ENCODE results near the gene CHST14.
A peak's percentile ranks its signal among the peaks of the same experiment; 100 is the strongest.

CHST14 gene

DNA sequence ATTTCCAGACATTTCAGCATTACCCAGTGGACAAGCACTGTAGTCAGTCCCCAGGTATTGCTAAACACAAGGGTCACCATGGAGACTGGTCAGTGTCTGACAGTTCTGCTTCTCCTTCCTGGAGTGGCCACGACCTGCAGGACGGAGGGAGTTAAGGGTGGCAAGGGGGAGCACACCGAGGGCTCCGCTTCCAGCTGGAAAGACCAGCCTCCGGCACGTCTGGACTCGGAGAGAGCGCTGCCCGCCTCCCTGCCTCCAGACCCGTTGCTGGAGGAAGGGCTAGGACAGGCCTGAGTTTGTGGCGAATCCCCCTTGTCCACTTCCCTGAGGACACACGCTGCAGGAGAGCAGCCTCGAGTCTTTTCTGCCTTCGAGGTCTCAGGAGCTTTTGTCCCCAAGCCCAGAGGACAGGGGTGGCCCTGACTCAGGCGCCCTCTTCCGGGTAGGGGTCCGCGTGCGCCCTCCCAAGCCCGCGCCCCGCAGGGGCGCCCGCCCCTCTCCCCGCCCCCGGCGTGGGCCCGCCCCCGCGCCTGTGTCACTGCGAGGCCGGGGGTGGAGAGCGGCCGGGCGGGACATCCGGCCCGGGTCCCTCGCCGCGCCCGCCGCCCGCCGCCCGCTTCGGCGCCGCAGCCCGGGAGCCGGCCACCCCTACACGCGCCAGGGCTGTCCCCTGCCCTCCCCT lies at the start of gene CHST14:
Gene CHST14, plus strand, starts transcription at position 562 of the 682 bp plus-strand sequence. CDS start 230 bp downstream, outside the sequence.
- no peaks in the 10 kb centered on the region; the same call in 1 of the 2 replicates for H3K36me3 ChIP-seq (ENCODE audit: insufficient read depth, low read length)
- H3K4me1 ChIP-seq (ENCODE audit: control insufficient read depth, insufficient read depth, low read length, unreplicated experiment): peaks cover 18% of the 10 kb centered on the region
- peak within 1 kb of the TSS; percentile 86 for H3K4me3 ChIP-seq (ENCODE audit: low read depth, low read length)
- peak within 1 kb of the TSS; percentile 52 for H2AFZ ChIP-seq (ENCODE audit: low read length, unreplicated experiment)
- H3K79me2 ChIP-seq (ENCODE audit: control insufficient read depth, insufficient read depth, low read length, unreplicated experiment): peaks cover 6% of the 10 kb centered on the region
- no peaks in the 10 kb centered on the region for H3K27me3 ChIP-seq (ENCODE audit: insufficient read depth, low read length)
- peak within 1 kb of the TSS; percentile 30 for H3K27ac ChIP-seq (ENCODE audit: low read depth, low read length)

DNA sequence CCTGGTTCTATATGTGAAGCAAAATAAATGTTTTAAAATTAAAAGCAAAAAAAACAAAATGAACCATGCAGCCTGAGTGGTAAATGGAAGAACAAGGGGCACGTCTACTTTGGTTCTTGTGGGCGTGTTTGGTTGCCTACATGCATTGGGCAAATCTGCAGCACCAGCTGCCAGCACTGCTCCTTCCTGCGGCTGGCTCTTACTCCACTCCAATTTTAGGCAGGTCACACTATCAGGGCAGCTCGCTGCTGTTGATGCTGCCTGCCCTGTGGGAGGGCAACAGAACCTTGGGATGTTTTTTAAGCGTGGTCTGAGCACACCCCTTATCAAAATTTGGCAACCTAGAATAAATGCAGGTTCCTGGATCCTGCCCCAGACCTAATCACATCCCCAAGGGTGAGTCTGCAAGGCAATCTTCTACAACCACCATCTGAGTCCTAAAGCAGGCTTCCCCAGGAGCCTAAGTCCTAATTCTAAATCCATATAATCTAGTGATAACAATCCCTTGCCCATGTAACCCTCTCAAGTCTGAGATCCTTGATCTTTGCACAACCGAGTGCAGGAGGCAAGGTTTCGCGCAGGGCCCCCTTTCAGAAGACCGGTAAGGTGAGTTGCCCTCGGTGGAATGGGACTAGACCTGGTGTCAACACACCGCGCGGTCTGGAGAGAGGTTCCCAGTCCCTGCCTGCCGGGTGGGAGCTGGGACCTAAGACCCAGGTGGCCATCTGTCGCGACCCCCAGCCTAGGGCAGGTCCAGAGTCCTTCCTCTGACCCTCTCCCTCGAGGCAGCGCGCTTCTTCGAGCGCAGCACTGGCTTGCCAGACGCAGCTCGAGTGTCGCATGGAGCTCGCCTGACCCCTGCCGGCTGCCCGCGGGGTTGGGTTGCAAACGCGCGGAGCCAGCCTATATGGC lies 49.3 kb upstream of the CHST14 start:
- Histone ChIP-seq H3K27me3 (ENCODE audit: insufficient read depth, low read length) (no peaks in the 10 kb centered on the region), H3K79me2 (ENCODE audit: control insufficient read depth, insufficient read depth, low read length, unreplicated experiment) (no peaks in the 10 kb centered on the region)

GRCh38 chr15:40424483-40425115 lies 46.2 kb upstream of the CHST14 start:
- no peak overlapping the region for H3K4me3 ChIP-seq (ENCODE audit: low read depth, low read length)
- H3K36me3 ChIP-seq (ENCODE audit: insufficient read depth, low read length): no peaks in the 10 kb centered on the region
- H3K27ac ChIP-seq (ENCODE audit: low read depth, low read length): no peak overlapping the region
- no peaks in the 10 kb centered on the region for H3K4me1 ChIP-seq (ENCODE audit: control insufficient read depth, insufficient read depth, low read length, unreplicated experiment)
- no peaks in the 10 kb centered on the region for H3K79me2 ChIP-seq (ENCODE audit: control insufficient read depth, insufficient read depth, low read length, unreplicated experiment)
- no peak overlapping the region for H2AFZ ChIP-seq (ENCODE audit: low read length, unreplicated experiment)
- no peaks in the 10 kb centered on the region for H3K27me3 ChIP-seq (ENCODE audit: insufficient read depth, low read length)

More for the DNA sequence above, 49.3 kb upstream of the CHST14 start:
- no peaks in the 10 kb centered on the region for H3K36me3 ChIP-seq (ENCODE audit: insufficient read depth, low read length)
- H3K4me3 ChIP-seq (ENCODE audit: low read depth, low read length): peak overlapping the region; percentile 47; the same call in 1 of the 2 replicates
- no peak overlapping the region for H2AFZ ChIP-seq (ENCODE audit: low read length, unreplicated experiment)
- H3K4me1 ChIP-seq (ENCODE audit: control insufficient read depth, insufficient read depth, low read length, unreplicated experiment): no peaks in the 10 kb centered on the region
- no peak overlapping the region for H3K27ac ChIP-seq (ENCODE audit: low read depth, low read length)

DNA sequence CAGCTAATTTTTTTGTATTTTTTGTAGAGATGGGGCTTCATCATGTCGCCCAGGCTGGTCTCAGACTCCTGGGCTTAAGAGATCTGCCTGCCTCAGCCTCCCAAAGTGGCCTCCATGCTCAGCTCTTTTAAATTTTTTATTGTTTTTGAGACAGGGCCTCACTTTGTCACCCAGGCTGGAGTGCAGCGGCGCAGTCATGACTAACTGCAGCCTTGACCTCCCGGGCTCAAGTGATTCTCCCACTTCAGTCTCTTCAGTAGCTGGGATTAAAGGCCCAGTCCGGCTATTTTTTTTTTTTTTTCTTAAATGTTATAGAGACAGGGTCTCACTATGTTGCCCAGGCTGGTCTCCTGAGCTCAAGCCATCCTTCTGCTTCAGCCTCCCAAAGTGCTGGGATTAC lies 45.1 kb upstream of the CHST14 start:
- no peaks in the 10 kb centered on the region for H3K4me1 ChIP-seq (ENCODE audit: control insufficient read depth, insufficient read depth, low read length, unreplicated experiment)
- H3K27me3 ChIP-seq (ENCODE audit: insufficient read depth, low read length): no peaks in the 10 kb centered on the region
- H2AFZ ChIP-seq (ENCODE audit: low read length, unreplicated experiment): no peak overlapping the region
- H3K4me3 ChIP-seq (ENCODE audit: low read depth, low read length): no peak overlapping the region
- H3K27ac ChIP-seq (ENCODE audit: low read depth, low read length): no peak overlapping the region
- H3K36me3 ChIP-seq (ENCODE audit: insufficient read depth, low read length): no peaks in the 10 kb centered on the region
- no peaks in the 10 kb centered on the region for H3K79me2 ChIP-seq (ENCODE audit: control insufficient read depth, insufficient read depth, low read length, unreplicated experiment)

- H3K36me3 ChIP-seq (ENCODE audit: insufficient read depth, low read length): no peaks in the 10 kb centered on the region
- no peak overlapping the region for H3K27ac ChIP-seq (ENCODE audit: low read depth, low read length)
- no peak overlapping the region for H2AFZ ChIP-seq (ENCODE audit: low read length, unreplicated experiment)
- no peaks in the 10 kb centered on the region for H3K79me2 ChIP-seq (ENCODE audit: control insufficient read depth, insufficient read depth, low read length, unreplicated experiment)
- no peaks in the 10 kb centered on the region for H3K27me3 ChIP-seq (ENCODE audit: insufficient read depth, low read length)
- H3K4me3 ChIP-seq (ENCODE audit: low read depth, low read length): no peak overlapping the region
- H3K4me1 ChIP-seq (ENCODE audit: control insufficient read depth, insufficient read depth, low read length, unreplicated experiment): no peaks in the 10 kb centered on the region
Observed at GRCh38 chr15:40427188-40427587, 43.6 kb upstream of the CHST14 start.

DNA sequence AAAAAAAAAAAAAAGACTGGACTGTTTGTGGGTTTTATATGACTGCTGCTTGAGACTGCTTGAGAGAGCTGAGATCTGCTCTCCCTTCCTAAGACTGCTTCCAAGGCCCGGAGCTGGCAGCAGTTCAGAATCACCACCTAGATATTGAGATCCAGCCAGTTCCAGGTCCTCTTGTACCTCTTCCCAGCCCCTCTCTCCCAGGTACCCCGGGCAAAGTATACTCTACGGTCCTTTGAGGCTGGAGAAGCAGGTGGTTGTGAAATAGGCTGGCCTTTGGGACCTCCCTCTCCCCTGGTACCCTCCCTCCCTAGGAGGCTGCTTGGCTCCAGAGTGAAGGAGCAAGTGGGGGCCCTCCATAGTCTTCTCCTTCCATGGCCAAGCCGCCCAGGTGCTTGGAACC lies 42.6 kb upstream of the CHST14 start:
- Histone ChIP-seq H3K36me3 (ENCODE audit: insufficient read depth, low read length) (no peaks in the 10 kb centered on the region), H3K27ac (ENCODE audit: low read depth, low read length) (no peak overlapping the region), H3K27me3 (ENCODE audit: insufficient read depth, low read length) (no peaks in the 10 kb centered on the region), H3K79me2 (ENCODE audit: control insufficient read depth, insufficient read depth, low read length, unreplicated experiment) (no peaks in the 10 kb centered on the region), H2AFZ (ENCODE audit: low read length, unreplicated experiment) (no peak overlapping the region), H3K4me3 (ENCODE audit: low read depth, low read length) (no peak overlapping the region), H3K4me1 (ENCODE audit: control insufficient read depth, insufficient read depth, low read length, unreplicated experiment) (no peaks in the 10 kb centered on the region)

GRCh38 chr15:40429068-40429710 lies 41.6 kb upstream of the CHST14 start:
- no peak overlapping the region for H3K4me3 ChIP-seq (ENCODE audit: low read depth, low read length)
- H3K4me1 ChIP-seq (ENCODE audit: control insufficient read depth, insufficient read depth, low read length, unreplicated experiment): no peaks in the 10 kb centered on the region
- no peak overlapping the region for H2AFZ ChIP-seq (ENCODE audit: low read length, unreplicated experiment)
- H3K27me3 ChIP-seq (ENCODE audit: insufficient read depth, low read length): 0 out of 2 replicates have a peak, but pooled peaks cover 5% of the 10 kb centered on the region
- no peaks in the 10 kb centered on the region for H3K79me2 ChIP-seq (ENCODE audit: control insufficient read depth, insufficient read depth, low read length, unreplicated experiment)
- no peaks in the 10 kb centered on the region for H3K36me3 ChIP-seq (ENCODE audit: insufficient read depth, low read length)
- no peak overlapping the region for H3K27ac ChIP-seq (ENCODE audit: low read depth, low read length)

DNA sequence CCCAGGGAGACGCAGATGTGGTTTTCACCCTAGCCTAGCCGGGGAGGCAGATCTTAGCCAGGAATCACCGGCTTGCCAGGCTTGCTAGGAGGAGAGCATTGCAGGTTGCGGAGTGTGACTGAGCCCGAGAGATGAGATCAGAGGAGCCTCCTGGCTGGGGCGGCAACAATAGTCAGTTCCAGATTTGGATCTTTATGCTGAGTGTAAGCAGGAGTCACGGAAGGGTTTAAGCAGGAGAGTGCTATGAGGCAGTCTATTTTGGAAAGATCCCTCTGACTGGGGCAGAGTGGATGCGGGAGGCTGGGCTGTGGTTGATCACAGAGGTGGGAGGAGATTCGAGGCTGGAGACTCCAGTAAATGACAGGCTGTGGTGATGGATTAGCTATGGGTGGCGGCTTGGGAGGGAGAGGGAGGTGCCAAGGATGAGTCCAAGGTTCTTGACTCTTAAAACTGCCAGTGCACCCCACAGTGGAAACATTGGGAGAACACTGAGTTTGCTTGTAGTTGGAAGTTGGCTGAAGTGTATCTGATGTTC lies 40.4 kb upstream of the CHST14 start:
- peaks cover 16% of the 10 kb centered on the region for H3K27me3 ChIP-seq (ENCODE audit: insufficient read depth, low read length)
- H3K27ac ChIP-seq (ENCODE audit: low read depth, low read length): no peak overlapping the region
- H3K4me3 ChIP-seq (ENCODE audit: low read depth, low read length): no peak overlapping the region
- H3K79me2 ChIP-seq (ENCODE audit: control insufficient read depth, insufficient read depth, low read length, unreplicated experiment): no peaks in the 10 kb centered on the region
- no peaks in the 10 kb centered on the region for H3K36me3 ChIP-seq (ENCODE audit: insufficient read depth, low read length)
- no peaks in the 10 kb centered on the region for H3K4me1 ChIP-seq (ENCODE audit: control insufficient read depth, insufficient read depth, low read length, unreplicated experiment)
- no peak overlapping the region for H2AFZ ChIP-seq (ENCODE audit: low read length, unreplicated experiment)

DNA sequence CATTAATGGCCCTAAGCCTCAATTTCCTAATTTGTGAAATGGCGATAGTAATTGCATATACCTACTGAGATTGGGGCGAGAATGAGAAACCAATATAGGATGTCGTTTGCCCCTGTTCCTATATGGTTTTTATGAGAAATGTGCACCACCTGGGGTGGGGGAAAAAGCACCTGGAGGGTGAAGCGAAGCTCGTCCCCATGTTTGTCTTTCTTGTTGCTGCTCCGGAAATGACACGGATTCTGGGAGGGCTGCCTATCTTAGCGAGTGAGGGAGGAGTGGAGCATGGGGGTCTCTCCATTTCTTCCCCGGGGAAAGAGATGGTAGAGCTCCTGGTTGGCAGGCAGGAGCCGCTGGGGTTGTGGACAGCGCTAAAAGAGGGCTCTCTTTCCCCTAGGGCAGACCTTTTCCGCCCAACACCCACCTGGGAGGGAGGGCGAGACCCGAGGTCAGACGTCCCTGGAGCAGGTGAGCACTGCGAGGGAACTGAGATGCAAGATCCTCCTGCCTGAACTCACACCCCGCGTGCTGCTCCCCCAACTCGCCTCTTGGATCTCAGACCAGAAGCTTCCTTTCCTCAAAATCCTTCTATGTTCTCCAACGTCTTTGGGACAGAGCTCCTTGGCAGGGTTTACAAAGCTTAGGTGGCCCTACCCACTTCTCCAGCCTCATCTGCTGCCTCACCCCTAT lies 35.6 kb upstream of the CHST14 start:
- H3K27ac ChIP-seq (ENCODE audit: low read depth, low read length): no peak overlapping the region
- H3K79me2 ChIP-seq (ENCODE audit: control insufficient read depth, insufficient read depth, low read length, unreplicated experiment): no peaks in the 10 kb centered on the region
- H3K4me3 ChIP-seq (ENCODE audit: low read depth, low read length): peak overlapping the region; percentile 62; the same call in 1 of the 2 replicates
- no peaks in the 10 kb centered on the region for H3K36me3 ChIP-seq (ENCODE audit: insufficient read depth, low read length)
- peaks cover 42% of the 10 kb centered on the region for H3K27me3 ChIP-seq (ENCODE audit: insufficient read depth, low read length)
- no peak overlapping the region for H2AFZ ChIP-seq (ENCODE audit: low read length, unreplicated experiment)
- H3K4me1 ChIP-seq (ENCODE audit: control insufficient read depth, insufficient read depth, low read length, unreplicated experiment): peaks cover 13% of the 10 kb centered on the region

Measured in ACC112 (cell line).